ENCODE data around the gene ZNF253.

DNA sequence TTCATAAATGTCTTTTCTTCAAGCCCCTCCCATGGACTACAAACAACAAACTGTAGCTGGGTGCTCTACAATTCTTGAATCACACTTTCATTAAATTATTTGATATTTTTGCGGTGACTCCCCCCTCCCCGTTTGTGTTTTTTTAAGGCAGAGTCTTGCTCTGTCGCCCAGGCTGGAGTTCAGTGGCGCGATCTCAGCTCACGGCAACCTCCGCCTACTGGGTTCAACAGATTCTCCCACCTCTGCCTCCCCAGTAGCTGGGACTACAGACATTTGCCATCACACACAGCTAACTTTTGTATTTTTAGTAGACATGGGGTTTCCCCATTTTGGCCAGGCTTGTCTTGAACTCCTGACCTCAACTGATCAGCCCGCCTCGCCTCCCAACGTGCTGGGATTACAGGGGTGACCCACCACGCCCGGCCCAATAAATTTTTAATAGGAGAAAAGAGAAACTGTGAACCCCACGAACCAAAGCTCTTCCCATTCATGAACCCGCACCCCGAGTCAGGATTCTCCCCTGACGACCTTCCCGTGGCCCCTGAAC, 44.8 kb upstream of the ZNF253 start:
- TF ChIP-seq GATA2 (IDR thresholded peaks at IDR 0.05; ENCODE audit: low read depth, low read length) (no peak), GATA3 (IDR thresholded peaks at IDR 0.05; ENCODE audit: low read depth, low read length) (no peak)
